Measurements from ENCODE around the gene MAMDC4. TPM values are rescaled to one million over a fixed set of nuclear protein-coding genes. Genes with fewer than 3 reads are reported as not detected.
"Not testable (repeated sequence)": the region's sequence is repeated elsewhere in the genome, so short reads cannot be mapped to it uniquely, and the experiment has no call there.

MAMDC4 gene
- total RNA-seq, 4 donors from 2014 or later, result 0.89 to 1.4 (median 1.4) TPM

DNA sequence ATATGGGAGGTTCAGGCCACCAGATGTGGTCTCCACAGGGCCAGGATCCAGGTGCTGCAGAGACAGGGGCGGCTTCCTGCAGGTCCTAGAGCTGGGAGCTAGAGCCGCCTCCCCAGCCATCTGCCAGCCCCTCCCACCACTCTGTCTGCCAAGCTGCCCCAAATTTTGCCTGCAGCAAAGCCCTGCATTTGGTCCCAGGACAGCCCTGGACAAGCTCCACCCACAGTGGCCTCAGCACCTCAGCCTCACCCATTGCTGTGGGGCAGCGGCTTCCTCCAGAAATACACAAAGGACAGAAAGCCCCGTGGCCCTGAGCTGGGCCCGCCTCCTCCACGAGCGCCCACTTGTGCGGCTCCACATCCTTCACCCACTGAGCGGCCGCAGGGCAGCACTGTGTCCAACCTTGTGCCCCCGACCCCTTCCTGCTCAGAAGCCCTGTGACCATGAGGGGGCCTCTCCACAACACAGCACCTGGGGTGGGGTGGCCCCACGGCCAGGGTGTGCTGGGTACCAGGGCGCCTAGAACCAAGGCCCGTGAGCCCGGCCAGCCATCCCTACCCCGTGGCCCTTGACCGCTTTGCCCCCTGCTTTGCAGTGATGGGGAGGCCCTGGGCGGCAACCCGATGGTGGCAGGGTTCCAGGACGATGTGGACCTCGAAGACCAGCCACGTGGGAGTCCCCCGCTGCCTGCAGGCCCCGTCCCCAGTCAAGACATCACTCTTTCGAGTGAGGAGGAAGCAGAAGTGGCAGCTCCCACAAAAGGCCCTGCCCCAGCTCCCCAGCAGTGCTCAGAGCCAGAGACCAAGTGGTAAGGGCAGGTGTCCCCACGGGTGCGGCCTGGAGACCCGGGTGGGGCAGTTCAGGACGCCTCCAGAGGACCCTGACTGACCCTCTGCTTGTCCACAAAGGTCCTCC, 13.6 kb upstream of the MAMDC4 start:
- no peak overlapping the region for H3K4me3 ChIP-seq (ENCODE audit: low read depth, poor library complexity, severe bottlenecking)
- no peak for DNase-seq (ENCODE audit: low spot score in 2 of 2)
- no peak for TF ChIP-seq POLR2A (IDR thresholded peaks at IDR 0.05)
- TF ChIP-seq, protein P1, sequence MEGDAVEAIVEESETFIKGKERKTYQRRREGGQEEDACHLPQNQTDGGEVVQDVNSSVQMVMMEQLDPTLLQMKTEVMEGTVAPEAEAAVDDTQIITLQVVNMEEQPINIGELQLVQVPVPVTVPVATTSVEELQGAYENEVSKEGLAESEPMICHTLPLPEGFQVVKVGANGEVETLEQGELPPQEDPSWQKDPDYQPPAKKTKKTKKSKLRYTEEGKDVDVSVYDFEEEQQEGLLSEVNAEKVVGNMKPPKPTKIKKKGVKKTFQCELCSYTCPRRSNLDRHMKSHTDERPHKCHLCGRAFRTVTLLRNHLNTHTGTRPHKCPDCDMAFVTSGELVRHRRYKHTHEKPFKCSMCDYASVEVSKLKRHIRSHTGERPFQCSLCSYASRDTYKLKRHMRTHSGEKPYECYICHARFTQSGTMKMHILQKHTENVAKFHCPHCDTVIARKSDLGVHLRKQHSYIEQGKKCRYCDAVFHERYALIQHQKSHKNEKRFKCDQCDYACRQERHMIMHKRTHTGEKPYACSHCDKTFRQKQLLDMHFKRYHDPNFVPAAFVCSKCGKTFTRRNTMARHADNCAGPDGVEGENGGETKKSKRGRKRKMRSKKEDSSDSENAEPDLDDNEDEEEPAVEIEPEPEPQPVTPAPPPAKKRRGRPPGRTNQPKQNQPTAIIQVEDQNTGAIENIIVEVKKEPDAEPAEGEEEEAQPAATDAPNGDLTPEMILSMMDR (IDR thresholded peaks at IDR 0.05), result no peak
- 84 to 88% methylated on average over 22 to 27 of the region's 29 CpGs for WGBS, 2 donors
- intact Hi-C loops (cut with DNase I; ENCODE audit: low total_unique reads), result no loop called here

DNA sequence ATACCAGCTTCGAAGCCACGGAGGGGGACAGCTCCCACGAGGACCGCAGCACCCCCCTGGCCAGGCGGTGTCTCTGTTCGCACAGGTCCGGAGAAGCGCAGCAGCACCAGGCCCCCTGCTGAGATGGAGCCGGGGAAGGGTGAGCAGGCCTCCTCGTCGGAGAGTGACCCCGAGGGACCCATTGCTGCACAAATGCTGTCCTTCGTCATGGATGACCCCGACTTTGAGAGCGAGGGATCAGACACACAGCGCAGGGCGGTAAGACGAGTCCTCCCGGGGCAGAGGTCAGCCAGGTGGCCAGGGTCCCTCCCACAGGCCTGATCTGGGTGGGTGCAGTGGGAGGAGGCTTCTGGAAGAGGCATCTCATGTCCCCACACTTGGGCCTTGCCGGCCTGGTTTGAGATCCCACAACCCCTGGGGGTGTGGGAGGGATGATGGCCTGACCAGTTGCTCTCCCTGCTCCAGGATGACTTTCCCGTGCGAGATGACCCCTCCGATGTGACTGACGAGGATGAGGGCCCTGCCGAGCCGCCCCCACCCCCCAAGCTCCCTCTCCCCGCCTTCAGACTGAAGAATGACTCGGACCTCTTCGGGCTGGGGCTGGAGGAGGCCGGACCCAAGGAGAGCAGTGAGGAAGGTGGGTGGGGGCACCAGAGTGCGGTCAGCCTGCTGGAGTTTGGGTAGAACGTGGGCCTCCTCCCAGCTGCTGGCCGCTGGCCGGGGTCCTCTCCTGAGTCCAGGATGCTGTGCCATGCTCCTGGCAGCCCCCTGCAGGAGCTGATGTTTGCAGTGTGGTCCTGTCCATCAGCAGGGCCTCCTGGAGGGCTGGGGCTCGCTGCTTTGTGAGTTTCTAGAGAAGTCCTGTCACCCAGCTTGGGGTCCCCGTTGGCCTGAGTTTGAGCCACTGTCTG, 12.7 kb upstream of the MAMDC4 start:
- DNase-seq (ENCODE audit: low spot score in 2 of 2), result no peak
- no peak overlapping the region for H3K4me3 ChIP-seq (ENCODE audit: low read depth, poor library complexity, severe bottlenecking)
- WGBS, 2 donors, result 87 to 90% methylated on average over 32 to 36 of the region's 36 CpGs
- intact Hi-C loops (cut with DNase I; ENCODE audit: low total_unique reads), result no loop called here
- TF ChIP-seq, protein P1 (IDR thresholded peaks at IDR 0.05), result no peak
- no peak for TF ChIP-seq POLR2A (IDR thresholded peaks at IDR 0.05)

DNA sequence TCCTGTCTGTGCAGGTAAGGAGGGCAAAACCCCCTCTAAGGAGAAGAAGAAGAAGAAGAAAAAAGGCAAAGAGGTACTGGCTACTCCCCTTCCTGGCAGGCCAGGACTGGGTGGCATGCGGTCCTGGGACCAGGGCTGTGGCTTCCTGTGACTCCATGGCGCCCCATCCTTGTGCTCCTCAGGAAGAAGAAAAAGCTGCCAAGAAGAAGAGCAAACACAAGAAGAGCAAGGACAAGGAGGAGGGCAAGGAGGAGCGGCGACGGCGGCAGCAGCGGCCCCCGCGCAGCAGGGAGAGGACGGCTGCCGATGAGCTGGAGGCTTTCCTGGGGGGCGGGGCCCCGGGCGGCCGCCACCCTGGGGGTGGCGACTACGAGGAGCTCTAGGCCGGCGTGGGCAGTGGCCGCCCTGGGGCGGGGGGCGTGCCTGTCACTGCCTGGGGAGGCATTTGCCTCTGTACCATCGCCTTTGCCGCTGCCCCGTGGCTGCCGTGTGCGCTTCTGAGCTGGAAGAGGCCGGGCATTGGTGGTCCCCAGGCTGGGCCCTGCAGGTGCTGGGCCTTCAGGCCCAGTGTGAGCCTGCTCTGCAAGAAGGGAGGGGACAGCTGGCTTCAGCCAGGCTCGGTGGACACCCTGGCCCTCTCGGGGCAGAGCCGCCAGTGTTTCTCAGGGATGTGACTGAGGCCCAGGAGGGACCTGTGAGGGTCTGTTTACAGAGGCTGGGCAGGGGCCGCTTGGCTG, 11.8 kb upstream of the MAMDC4 start:
- no peak for DNase-seq (ENCODE audit: low spot score in 2 of 2)
- TF ChIP-seq, protein P1 (IDR thresholded peaks at IDR 0.05), result no peak
- TF ChIP-seq POLR2A (IDR thresholded peaks at IDR 0.05), result no peak
- no peak overlapping the region for H3K4me3 ChIP-seq (ENCODE audit: low read depth, poor library complexity, severe bottlenecking)
- intact Hi-C loops (cut with DNase I; ENCODE audit: low total_unique reads), result no loop called here
- 62 to 72% methylated on average over 20 to 29 of the region's 32 CpGs for WGBS, 2 donors

DNA sequence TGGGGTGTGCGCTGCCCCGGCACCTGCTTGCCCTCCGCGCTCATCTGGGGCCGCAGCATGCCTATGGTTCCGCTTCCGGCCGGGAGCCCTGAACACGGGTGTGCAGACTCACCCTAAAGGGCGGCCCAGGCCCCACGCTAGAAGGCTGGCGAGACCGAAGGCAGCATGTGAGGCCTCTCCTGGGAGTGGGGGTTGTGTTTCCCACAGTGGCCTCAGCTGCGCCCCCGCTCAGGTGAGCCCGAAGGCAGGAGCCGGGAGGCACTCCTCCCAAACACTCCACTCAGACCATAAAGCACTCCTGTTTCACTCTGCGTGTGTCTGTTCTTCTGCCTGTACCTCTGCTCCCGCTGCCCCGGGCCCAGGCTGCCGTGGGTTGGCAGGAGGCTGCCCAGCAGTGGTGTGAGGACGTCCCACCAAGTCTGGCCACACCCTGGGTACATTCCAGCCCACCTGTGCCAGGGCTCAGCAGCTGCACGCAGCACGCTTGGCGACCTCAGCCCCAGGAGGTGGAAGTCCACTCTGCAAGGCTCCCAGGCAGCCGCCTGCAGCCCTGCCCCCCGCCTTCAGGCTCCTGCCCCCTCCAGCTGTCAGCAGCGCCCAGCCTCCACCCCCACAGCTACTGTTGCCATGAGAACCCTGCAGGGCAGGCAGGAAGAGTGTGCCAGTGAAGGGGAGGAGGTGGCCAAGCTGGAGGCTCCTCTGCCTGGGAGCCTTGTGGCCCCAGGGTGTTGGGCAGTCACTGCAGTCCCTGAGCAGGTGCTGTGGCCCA, 11.1 kb upstream of the MAMDC4 start:
- WGBS, 2 donors, result 42 to 67% methylated on average over 15 to 28 of the region's 28 CpGs
- intact Hi-C loops (cut with DNase I; ENCODE audit: low total_unique reads), result no loop called here
- no peak for TF ChIP-seq POLR2A (IDR thresholded peaks at IDR 0.05)
- TF ChIP-seq, protein P1 (IDR thresholded peaks at IDR 0.05), result no peak
- no peak overlapping the region for H3K4me3 ChIP-seq (ENCODE audit: low read depth, poor library complexity, severe bottlenecking)
- DNase-seq (ENCODE audit: low spot score in 2 of 2), result no peak

DNA sequence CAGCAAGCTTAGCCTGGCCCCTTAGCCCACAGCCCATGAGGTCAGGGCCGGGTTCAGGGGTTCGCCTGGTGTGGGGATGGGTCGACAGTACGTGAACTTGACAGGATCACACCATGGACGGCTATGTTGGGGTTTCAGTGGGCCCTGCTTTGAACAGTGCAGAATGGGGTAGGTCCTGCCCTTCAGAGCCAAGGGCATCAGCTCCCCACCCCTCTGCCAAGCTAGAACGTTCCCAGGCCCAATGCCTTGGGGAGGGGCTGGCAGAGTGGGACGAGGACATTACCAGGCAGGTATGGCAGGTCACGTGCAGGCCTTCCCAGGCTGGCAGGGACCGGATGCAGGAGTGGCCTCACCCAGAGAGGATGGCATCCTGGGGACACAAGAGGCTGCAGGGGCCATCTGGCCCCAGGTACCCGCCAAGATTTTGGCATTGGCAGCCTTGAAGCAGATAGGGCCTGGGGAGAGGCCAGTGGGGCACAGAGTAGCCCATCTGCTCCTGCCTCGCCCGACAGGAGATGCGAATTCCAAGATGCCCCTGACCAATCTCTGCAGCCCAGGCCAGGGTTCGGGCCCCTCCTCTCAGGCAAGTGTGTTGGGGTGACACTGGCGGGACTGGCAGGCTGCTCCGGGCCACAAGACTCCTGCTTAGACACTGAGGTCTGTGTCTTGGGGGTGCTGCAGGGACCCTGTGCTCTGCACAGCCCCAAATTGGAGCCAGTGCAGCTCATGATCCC, 10.3 kb upstream of the MAMDC4 start:
- intact Hi-C loops (cut with DNase I; ENCODE audit: low total_unique reads); DNase-seq (ENCODE audit: low spot score in 2 of 2); H3K4me3 ChIP-seq (ENCODE audit: low read depth, poor library complexity, severe bottlenecking): not testable (repeated sequence)
- WGBS, 2 donors, result 38 to 40% methylated on average over 14 to 16 of the region's 16 CpGs
